ENCODE data around the gene NMNAT2. TPM values are rescaled to one million over a fixed set of nuclear protein-coding genes. Genes with fewer than 3 reads are reported as not detected.

NMNAT2 gene
- polyA plus RNA-seq, 1 experiment, result 2.1 TPM

DNA sequence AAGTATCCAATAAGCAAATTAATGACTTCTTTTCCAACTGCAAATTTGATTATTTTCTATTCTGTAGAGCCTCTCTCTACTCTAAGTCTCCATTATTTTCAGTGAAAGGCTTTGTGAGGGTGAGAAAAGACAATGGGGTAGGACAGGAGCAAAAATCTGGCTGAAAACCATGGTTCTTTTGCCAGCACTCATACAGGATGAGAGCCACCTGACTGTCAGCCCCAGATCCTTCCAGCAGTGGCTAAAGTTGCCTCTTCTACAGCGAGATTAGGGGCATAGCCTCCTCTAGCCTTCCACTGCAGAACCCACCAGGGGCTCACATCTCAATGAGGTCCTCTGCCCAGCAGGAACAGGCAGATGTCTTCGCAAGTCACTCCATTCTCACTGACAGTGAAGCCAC lies 23.7 kb downstream of the NMNAT2 start:
- H3K4me3 ChIP-seq (ENCODE audit: low read depth, low read length), result no peak overlapping the region
- TF ChIP-seq, protein P1, sequence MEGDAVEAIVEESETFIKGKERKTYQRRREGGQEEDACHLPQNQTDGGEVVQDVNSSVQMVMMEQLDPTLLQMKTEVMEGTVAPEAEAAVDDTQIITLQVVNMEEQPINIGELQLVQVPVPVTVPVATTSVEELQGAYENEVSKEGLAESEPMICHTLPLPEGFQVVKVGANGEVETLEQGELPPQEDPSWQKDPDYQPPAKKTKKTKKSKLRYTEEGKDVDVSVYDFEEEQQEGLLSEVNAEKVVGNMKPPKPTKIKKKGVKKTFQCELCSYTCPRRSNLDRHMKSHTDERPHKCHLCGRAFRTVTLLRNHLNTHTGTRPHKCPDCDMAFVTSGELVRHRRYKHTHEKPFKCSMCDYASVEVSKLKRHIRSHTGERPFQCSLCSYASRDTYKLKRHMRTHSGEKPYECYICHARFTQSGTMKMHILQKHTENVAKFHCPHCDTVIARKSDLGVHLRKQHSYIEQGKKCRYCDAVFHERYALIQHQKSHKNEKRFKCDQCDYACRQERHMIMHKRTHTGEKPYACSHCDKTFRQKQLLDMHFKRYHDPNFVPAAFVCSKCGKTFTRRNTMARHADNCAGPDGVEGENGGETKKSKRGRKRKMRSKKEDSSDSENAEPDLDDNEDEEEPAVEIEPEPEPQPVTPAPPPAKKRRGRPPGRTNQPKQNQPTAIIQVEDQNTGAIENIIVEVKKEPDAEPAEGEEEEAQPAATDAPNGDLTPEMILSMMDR (IDR thresholded peaks at IDR 0.05; ENCODE audit: insufficient read depth, low read depth, low read length), result no peak
- ChIA-PET POLR2A (no interaction called here), CTCF (no interaction called here)
- peaks cover 14% of the 10 kb centered on the region for H3K27me3 ChIP-seq (ENCODE audit: control insufficient read depth, insufficient read depth, low read length)
- no peaks in the 10 kb centered on the region for H3K36me3 ChIP-seq (ENCODE audit: control insufficient read depth, insufficient read depth, low read length)
- no peak for DNase-seq (ENCODE audit: low read depth)

DNA sequence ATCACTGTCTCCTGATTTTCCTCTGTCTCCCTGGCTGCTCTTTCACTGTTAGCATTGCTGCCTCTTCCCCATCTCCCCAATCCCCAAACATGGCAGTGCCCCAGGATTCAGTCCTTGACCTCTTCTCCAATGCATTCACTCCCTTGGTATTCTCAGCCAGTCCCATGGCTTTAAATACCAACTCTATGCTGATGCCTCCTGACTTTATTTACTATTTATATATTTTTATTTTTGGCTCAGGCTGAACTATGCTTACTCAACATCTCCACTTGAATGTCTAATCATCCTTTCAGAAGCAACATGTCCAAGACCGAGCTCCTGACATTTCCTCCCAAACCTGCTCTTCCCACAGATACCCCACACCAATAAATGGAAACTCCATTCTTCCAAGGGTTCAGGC lies 26.3 kb downstream of the NMNAT2 start:
- no peak for DNase-seq (ENCODE audit: low read depth)
- ChIA-PET POLR2A (no interaction called here), CTCF (no interaction called here)
- Histone ChIP-seq H3K27me3 (ENCODE audit: control insufficient read depth, insufficient read depth, low read length) (peaks cover 14% of the 10 kb centered on the region), H3K36me3 (ENCODE audit: control insufficient read depth, insufficient read depth, low read length) (no peaks in the 10 kb centered on the region), H3K4me3 (ENCODE audit: low read depth, low read length) (no peak overlapping the region)
- TF ChIP-seq, protein P1 (IDR thresholded peaks at IDR 0.05; ENCODE audit: insufficient read depth, low read depth, low read length), result no peak

DNA sequence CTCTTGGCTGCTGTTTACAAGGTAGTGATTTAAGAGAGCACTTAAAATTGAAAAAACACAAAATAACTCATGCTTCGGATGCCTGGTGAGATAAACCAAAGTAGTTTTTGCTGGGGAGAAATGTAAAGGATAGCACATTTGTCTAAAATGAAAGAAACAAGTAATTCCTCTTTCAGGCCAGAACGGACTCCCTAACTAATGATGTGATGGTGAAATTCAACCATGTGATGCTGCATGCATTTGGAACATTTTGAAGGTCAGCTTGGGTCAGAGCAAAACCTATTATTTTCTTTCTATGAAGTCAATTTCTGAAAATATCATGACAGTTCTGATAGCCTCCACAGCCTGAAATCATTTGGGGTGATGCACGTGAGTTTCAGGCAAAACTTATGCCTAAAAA lies 27.6 kb downstream of the NMNAT2 start:
- Histone ChIP-seq H3K27me3 (ENCODE audit: control insufficient read depth, insufficient read depth, low read length) (peaks cover 10% of the 10 kb centered on the region), H3K4me3 (ENCODE audit: low read depth, low read length) (no peak overlapping the region), H3K36me3 (ENCODE audit: control insufficient read depth, insufficient read depth, low read length) (no peaks in the 10 kb centered on the region)
- ChIA-PET POLR2A (no interaction called here), CTCF (no interaction called here)
- TF ChIP-seq, protein P1 (IDR thresholded peaks at IDR 0.05; ENCODE audit: insufficient read depth, low read depth, low read length), result no peak
- no peak for DNase-seq (ENCODE audit: low read depth)

DNA sequence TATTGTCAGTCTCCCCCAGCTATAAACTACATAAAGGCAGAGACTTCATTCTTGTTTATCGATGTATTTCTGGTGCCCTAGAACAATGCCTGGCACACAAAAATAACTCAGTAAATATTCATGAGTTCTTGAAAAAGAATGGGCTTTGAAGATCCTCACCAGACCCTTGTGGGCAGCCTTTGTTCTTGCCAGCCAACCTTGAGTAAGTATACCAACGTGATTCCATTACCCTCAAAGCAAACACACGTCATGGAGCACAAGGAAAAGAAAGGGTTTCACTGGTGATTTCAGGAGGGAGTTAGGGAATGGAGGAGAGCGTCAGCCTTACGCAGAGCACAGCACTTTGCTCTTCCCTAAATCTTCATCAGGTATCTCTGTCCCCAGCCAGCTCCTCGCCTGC lies 29.4 kb downstream of the NMNAT2 start:
- Histone ChIP-seq H3K27me3 (ENCODE audit: control insufficient read depth, insufficient read depth, low read length) (peaks cover 9% of the 10 kb centered on the region), H3K36me3 (ENCODE audit: control insufficient read depth, insufficient read depth, low read length) (no peaks in the 10 kb centered on the region), H3K4me3 (ENCODE audit: low read depth, low read length) (no peak overlapping the region)
- no peak for DNase-seq (ENCODE audit: low read depth)
- ChIA-PET CTCF (no interaction called here), POLR2A (no interaction called here)
- TF ChIP-seq, protein P1 (IDR thresholded peaks at IDR 0.05; ENCODE audit: insufficient read depth, low read depth, low read length), result no peak

DNA sequence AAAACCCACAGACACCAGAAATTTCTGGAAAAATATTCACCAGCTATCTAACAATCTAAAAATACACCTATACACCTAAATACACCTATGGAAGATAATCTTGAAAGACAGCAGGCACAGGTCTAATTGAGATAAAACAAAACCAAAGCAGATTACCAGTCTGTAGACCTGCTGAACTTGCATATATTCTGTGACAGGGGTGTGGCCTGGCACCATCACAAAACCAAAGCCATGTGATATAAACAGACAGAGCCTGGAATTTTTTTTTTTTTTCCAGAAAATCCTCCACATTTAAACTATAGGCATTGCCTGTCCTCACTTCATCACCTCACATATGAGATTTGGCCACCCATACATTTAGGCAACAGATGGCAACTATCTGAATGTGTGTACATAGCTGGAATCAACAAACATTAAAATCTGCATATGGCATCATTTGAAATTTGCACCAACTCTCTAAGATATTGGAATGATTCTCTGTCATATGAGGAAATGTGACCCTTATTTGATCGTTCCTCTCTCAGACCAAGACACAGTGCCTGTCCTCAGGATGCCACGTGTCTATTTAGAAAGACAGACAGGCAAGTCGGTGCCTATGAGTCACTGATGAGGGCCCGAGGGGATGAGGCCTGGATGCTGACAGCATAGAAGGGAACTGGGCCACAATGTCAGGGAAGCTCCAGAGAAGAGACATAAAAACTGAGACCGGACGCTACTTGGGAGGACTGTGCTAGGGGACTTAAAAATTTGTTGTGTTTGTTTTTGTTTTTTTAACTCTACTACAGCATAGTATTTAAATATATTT lies 32.6 kb downstream of the NMNAT2 start:
- H3K27me3 ChIP-seq (ENCODE audit: control insufficient read depth, insufficient read depth, low read length), result peaks cover 4% of the 10 kb centered on the region
- TF ChIP-seq, protein P1 (IDR thresholded peaks at IDR 0.05; ENCODE audit: insufficient read depth, low read depth, low read length), result no peak
- CTCF ChIA-PET, result no interaction called here
- POLR2A ChIA-PET, result no interaction called here
- no peak overlapping the region for H3K4me3 ChIP-seq (ENCODE audit: low read depth, low read length)
- no peak for DNase-seq (ENCODE audit: low read depth)
- no peaks in the 10 kb centered on the region for H3K36me3 ChIP-seq (ENCODE audit: control insufficient read depth, insufficient read depth, low read length)
